Liver (tissue), 10 donors: ENCODE results near the gene SPATS2L. TPM values are rescaled to one million over a fixed set of nuclear protein-coding genes. Genes with fewer than 3 reads are reported as not detected.

Experiments
- DNase-seq: peaks from one replicate; pipeline ENCODE4 v3.0.0-alpha.2; 2017; ENCODE audit warnings: low spot score
- H3K27ac ChIP-seq, 2 donors: one replicate each; pipeline ENCODE4 v1.7.0; 2013; ENCODE audit warnings: inconsistent platforms in 2 of 2, low read length in 2 of 2, control low read depth in 1 of 2, low read depth in 1 of 2, mild to moderate bottlenecking in 1 of 2
- H3K27me3 ChIP-seq, 4 donors: one replicate each; pipeline versions ENCODE4 v1.6.1 to v1.7.0; 2013; ENCODE audit warnings: low read length in 3 of 4, inconsistent platforms in 1 of 4, mild to moderate bottlenecking in 1 of 4, moderate library complexity in 1 of 4; ENCODE audit not compliant: control insufficient read depth in 4 of 4, insufficient read depth in 4 of 4
- H3K36me3 ChIP-seq, 4 donors: one replicate each; pipeline versions ENCODE4 v1.6.1 to v1.7.0; 2013; ENCODE audit warnings: low read length in 3 of 4, mild to moderate bottlenecking in 3 of 4, low read depth in 1 of 4, moderate library complexity in 1 of 4; ENCODE audit not compliant: control insufficient read depth in 4 of 4, insufficient read depth in 3 of 4
- H3K4me1 ChIP-seq, 4 donors: one replicate each; pipeline versions ENCODE4 v1.6.1 to v1.7.0; 2013; ENCODE audit warnings: low read length in 3 of 4, mild to moderate bottlenecking in 3 of 4, moderate library complexity in 1 of 4; ENCODE audit not compliant: control insufficient read depth in 4 of 4, insufficient read depth in 4 of 4
- H3K4me3 ChIP-seq, 3 donors: one replicate each; pipeline versions ENCODE4 v1.6.1 to v1.7.0; 2013; ENCODE audit warnings: low read length in 3 of 3, control low read depth in 1 of 3, low read depth in 1 of 3, mild to moderate bottlenecking in 1 of 3
- H3K9ac ChIP-seq, 2 donors: one replicate each; pipeline ENCODE4 v1.7.0; 2013; ENCODE audit warnings: low read length in 2 of 2, mild to moderate bottlenecking in 2 of 2, moderate library complexity in 2 of 2, control low read depth in 1 of 2, low read depth in 1 of 2
- H3K9me3 ChIP-seq, 4 donors: one replicate each; pipeline versions ENCODE4 v1.6.1 to v1.7.0; 2013; ENCODE audit warnings: low read length in 3 of 4; ENCODE audit not compliant: control insufficient read depth in 4 of 4
- ATF3 ChIP-seq: IDR thresholded peaks from 2 replicates; pipeline ENCODE4 v1.6.1; 2016; ENCODE audit warnings: antibody characterized with exemption
- EGR1 ChIP-seq, 2 donors: IDR thresholded peaks; 2 replicates each; pipeline ENCODE4 v1.6.1; 2016 to 2018; ENCODE audit warnings: antibody characterized with exemption in 2 of 2, low read depth in 2 of 2
- FOXA1 ChIP-seq: IDR thresholded peaks from 2 replicates; pipeline ENCODE4 v1.6.1; 2016; ENCODE audit warnings: antibody characterized with exemption
- FOXA2 ChIP-seq: IDR thresholded peaks from 2 replicates; pipeline ENCODE4 v1.6.1; 2016; ENCODE audit warnings: antibody characterized with exemption
- GABPA ChIP-seq, 2 donors: IDR thresholded peaks in 1 of 2; conservative IDR thresholded peaks in 1 of 2; 2 replicates each; pipeline ENCODE4 v1.6.1; 2016; ENCODE audit warnings: antibody characterized with exemption in 2 of 2, mild to moderate bottlenecking in 1 of 2, moderate library complexity in 1 of 2
- HNF4G ChIP-seq: IDR thresholded peaks from 2 replicates; pipeline ENCODE4 v1.6.1; 2016; ENCODE audit warnings: antibody characterized with exemption
- JUND ChIP-seq, 2 donors: IDR thresholded peaks; 2 replicates each; pipeline ENCODE4 v1.6.1; 2016; ENCODE audit warnings: antibody characterized with exemption in 2 of 2
- MAX ChIP-seq: IDR thresholded peaks from 2 replicates; pipeline ENCODE4 v1.6.1; 2016; ENCODE audit warnings: antibody characterized with exemption
- NR2F2 ChIP-seq: IDR thresholded peaks from 2 replicates; pipeline ENCODE4 v1.6.1; 2016; ENCODE audit warnings: antibody characterized with exemption
- REST ChIP-seq: IDR thresholded peaks from 2 replicates; pipeline ENCODE4 v1.6.1; 2016; ENCODE audit warnings: antibody characterized with exemption, mild to moderate bottlenecking
- RXRA ChIP-seq, 2 donors: IDR thresholded peaks; 2 replicates each; pipeline ENCODE4 v1.6.1; 2017 to 2018; ENCODE audit warnings: antibody characterized with exemption in 2 of 2, mild to moderate bottlenecking in 1 of 2
- TAF1 ChIP-seq: conservative IDR thresholded peaks from 2 replicates; pipeline ENCODE4 v1.6.1; 2016; ENCODE audit warnings: antibody characterized with exemption, mild to moderate bottlenecking
- ZBTB33 ChIP-seq: IDR thresholded peaks from 2 replicates; pipeline ENCODE4 v1.6.1; 2016; ENCODE audit warnings: antibody characterized with exemption
- WGBS: extraction: QIAGEN DNeasy Blood & Tissue Kit; methylation state at CpG from one replicate; pipeline ENCODE4 v1.1.7; 2013; 5-methylcytosine and 5-hydroxymethylcytosine counted together
- polyA plus RNA-seq, 2 donors: library from polyadenylated mRNA; stranded (reverse) in 1 of 2; unstranded in 1 of 2; fragments of 200-250 nt in 1 of 2; fragments of >200 nt in 1 of 2; fragmentation: Nextera tagmentation in 1 of 2; extraction: Ambion mirVana in 1 of 2; gene quantifications; one replicate each; pipeline versions ENCODE4 v1.2.1 to v1.2.3, GENCODE V29; 2013 to 2015
- small RNA-seq: library from RNA; depleted of rRNA; stranded (forward); fragments of <200 nt; gene quantifications from one replicate; pipeline ENCODE3, GENCODE V24; 2014
- total RNA-seq, 2 donors: library from RNA; depleted of rRNA; stranded (reverse); fragments of >200 nt; gene quantifications; one replicate each; pipeline ENCODE4 v1.2.3, GENCODE V29; 2014
- donor health status: healthy.
- donor health status: healthy.
- donor health status: healthy.
- donor health status: healthy.
- donor health status: healthy.

The SPATS2L gene
- total and polyA plus RNA-seq, 4 donors: 31.4 to 49.9 (median 42.4) TPM

GRCh38 chr2:200528228-200528627 is 221.7 kb downstream of the SPATS2L start:
- peaks cover 0 to 17% (median 10%) of the 10 kb centered on the region in 4 donors for H3K4me1 ChIP-seq

More at GRCh38 chr2:200528228-200528627, 221.7 kb downstream of the SPATS2L start:
- Histone ChIP-seq H3K27ac (no peak overlapping the region), H3K36me3 (no peaks in the 10 kb centered on the region), H3K9me3 (no peaks in the 10 kb centered on the region), H3K27me3 (no peaks in the 10 kb centered on the region), H3K4me3 (no peak overlapping the region), H3K9ac (no peak overlapping the region)
- 68% methylated on average over 3 of the region's 3 CpGs for WGBS
- no peak for TF ChIP-seq HNF4G
- no peak for TF ChIP-seq JUND (IDR thresholded peaks at IDR 0.05)
- no peak for TF ChIP-seq GABPA (IDR thresholded peaks at IDR 0.05 in 1 of 2, conservative IDR thresholded peaks at IDR 0.05 in 1 of 2)
- no peak for TF ChIP-seq FOXA2
- no peak for TF ChIP-seq NR2F2
- no peak for TF ChIP-seq FOXA1
- TF ChIP-seq REST: no peak
- no peak for TF ChIP-seq TAF1
- no peak for TF ChIP-seq ZBTB33
- TF ChIP-seq ATF3: no peak
- no peak for TF ChIP-seq EGR1 (IDR thresholded peaks at IDR 0.05; ENCODE audit: low read depth in 2 of 2)
- TF ChIP-seq RXRA (IDR thresholded peaks at IDR 0.05): no peak
- TF ChIP-seq MAX: no peak
- DNase-seq: no peak

Small RNA genes within 50 kb of the gene (small RNA-seq; reads per million reads assigned to genes)
- not detected for gene RNY4P34

Other genes starting within 250 kb of the SPATS2L start
- gene KCTD18, start 203.4 kb downstream of the SPATS2L start, total RNA-seq: 1 to 10 TPM; 7.8 to 7.9 TPM
- 1 to 10 TPM; 4.4 to 5.2 TPM for gene KCTD18, start 203.4 kb downstream of the SPATS2L start, polyA plus RNA-seq
- gene SGO2, start 219.5 kb downstream of the SPATS2L start, total RNA-seq: 10 to 100 TPM in 1 of 2 donors, under 1 TPM in 1; 0.67 to 14.9 TPM
- under 1 TPM; 0.58 to 0.88 TPM for gene SGO2, start 219.5 kb downstream of the SPATS2L start, polyA plus RNA-seq